ENCODE data around the gene ADAMTS2.

ADAMTS2 gene

DNA sequence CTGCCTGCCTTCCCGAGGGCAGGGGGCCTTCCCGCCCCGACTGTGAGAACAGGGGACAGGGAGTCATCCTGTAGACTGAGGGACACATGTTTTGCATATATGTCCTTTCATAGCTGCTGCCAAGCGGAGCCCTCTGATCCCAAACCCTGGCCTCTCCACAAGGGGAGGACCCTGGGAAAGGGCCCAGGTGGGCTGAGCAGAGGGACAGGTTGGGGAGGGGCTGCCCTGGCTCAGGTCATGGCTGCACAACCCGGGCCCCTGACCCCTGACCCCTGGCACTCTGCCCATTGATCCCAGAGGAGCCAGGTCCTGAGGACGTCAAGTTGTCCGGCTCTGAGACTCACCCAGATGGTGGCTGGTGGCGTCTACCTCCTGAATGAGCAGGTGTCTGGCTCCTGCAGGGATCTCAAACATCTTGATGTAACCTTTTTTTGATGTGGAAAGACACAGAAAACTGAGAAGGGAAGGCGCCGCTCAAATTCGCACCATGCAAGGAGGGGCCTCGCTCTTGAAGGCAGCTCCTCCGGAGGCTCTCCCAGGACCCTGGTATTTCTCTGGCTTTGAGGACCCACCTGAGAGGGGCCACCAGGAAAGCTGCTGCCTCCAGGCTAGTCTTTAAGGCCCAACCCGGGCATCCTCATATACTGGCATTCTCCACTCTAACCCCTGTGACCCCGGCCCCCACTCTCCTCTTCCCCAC lies 213.2 kb downstream of the ADAMTS2 start:
- ChIA-PET CTCF (no interaction called here), POLR2A (no interaction called here)

GRCh38 chr5:179131321-179131835 lies 213.9 kb downstream of the ADAMTS2 start:
- CTCF ChIA-PET, result interaction anchor here (0.9 kb wide), 1 partner anchor 362 kb away, joined by 3 read pairs; no protein-coding TSS in a partner anchor
- POLR2A ChIA-PET, result no interaction called here
- TF ChIP-seq, protein P1, sequence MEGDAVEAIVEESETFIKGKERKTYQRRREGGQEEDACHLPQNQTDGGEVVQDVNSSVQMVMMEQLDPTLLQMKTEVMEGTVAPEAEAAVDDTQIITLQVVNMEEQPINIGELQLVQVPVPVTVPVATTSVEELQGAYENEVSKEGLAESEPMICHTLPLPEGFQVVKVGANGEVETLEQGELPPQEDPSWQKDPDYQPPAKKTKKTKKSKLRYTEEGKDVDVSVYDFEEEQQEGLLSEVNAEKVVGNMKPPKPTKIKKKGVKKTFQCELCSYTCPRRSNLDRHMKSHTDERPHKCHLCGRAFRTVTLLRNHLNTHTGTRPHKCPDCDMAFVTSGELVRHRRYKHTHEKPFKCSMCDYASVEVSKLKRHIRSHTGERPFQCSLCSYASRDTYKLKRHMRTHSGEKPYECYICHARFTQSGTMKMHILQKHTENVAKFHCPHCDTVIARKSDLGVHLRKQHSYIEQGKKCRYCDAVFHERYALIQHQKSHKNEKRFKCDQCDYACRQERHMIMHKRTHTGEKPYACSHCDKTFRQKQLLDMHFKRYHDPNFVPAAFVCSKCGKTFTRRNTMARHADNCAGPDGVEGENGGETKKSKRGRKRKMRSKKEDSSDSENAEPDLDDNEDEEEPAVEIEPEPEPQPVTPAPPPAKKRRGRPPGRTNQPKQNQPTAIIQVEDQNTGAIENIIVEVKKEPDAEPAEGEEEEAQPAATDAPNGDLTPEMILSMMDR (IDR thresholded peaks at IDR 0.05; ENCODE audit: insufficient read depth, low read length, missing control alignments), result no peak

More for the DNA sequence above, 213.2 kb downstream of the ADAMTS2 start:
- DNase-seq (ENCODE audit: low read depth, low spot score), result no peak
- no peak overlapping the region for H3K4me3 ChIP-seq (ENCODE audit: low read depth, low read length)
- TF ChIP-seq, protein P1 (IDR thresholded peaks at IDR 0.05; ENCODE audit: insufficient read depth, low read length, missing control alignments), result no peak

DNA sequence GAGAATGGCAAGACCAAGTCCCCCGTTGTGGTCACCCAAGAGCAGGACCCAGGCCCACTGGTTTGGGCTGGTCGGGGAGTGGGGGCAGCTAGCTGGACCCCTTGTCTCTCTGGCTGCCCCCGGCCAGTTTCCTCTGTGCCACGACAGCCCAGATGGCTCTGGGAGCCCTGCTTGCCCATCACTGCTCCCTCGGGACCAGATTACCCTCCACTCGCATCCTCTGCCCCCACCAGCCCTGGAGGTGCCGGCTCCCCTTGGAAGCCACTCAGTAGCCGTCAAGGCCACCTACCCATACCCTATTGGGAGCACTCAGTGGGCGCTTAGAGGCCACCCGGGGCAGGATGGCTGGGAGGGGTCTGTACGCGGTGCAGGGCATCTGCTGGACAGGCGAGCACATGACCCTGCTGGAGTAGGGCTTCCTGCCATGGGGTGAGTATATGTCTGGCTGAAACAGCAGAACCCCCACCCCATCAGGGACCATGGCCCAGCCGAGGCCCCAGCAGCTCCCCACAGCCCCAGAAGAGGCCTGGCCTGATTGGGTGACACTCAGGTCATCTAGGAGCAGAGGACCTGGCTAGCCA lies 215.1 kb downstream of the ADAMTS2 start:
- no peak overlapping the region for H3K4me3 ChIP-seq (ENCODE audit: low read depth, low read length)
- TF ChIP-seq, protein P1 (IDR thresholded peaks at IDR 0.05; ENCODE audit: insufficient read depth, low read length, missing control alignments), result no peak
- POLR2A ChIA-PET, result no interaction called here
- CTCF ChIA-PET, result no interaction called here
- no peak for DNase-seq (ENCODE audit: low read depth, low spot score)

More at GRCh38 chr5:179131321-179131835, 213.9 kb downstream of the ADAMTS2 start:
- DNase-seq (ENCODE audit: low read depth, low spot score), result no peak
- no peak overlapping the region for H3K4me3 ChIP-seq (ENCODE audit: low read depth, low read length)

- no peak overlapping the region for H3K4me3 ChIP-seq (ENCODE audit: low read depth, low read length)
- TF ChIP-seq, protein P1 (IDR thresholded peaks at IDR 0.05; ENCODE audit: insufficient read depth, low read length, missing control alignments), result no peak
- POLR2A ChIA-PET, result no interaction called here
- CTCF ChIA-PET, result no interaction called here
- no peak for DNase-seq (ENCODE audit: low read depth, low spot score)
Measured at GRCh38 chr5:179129607-179130071, 215.6 kb downstream of the ADAMTS2 start.

GRCh38 chr5:179128976-179129375 lies 216.3 kb downstream of the ADAMTS2 start:
- no peak for DNase-seq (ENCODE audit: low read depth, low spot score)
- POLR2A ChIA-PET, result no interaction called here
- CTCF ChIA-PET, result interaction anchor here (0.7 kb wide), 1 partner anchor 428 kb away, joined by 3 read pairs; no protein-coding TSS in a partner anchor
- TF ChIP-seq, protein P1 (IDR thresholded peaks at IDR 0.05; ENCODE audit: insufficient read depth, low read length, missing control alignments), result no peak
- no peak overlapping the region for H3K4me3 ChIP-seq (ENCODE audit: low read depth, low read length)

- ChIA-PET CTCF (no interaction called here), POLR2A (no interaction called here)
- TF ChIP-seq, protein P1 (IDR thresholded peaks at IDR 0.05; ENCODE audit: insufficient read depth, low read length, missing control alignments), result no peak
- H3K4me3 ChIP-seq (ENCODE audit: low read depth, low read length), result no peak overlapping the region
- no peak for DNase-seq (ENCODE audit: low read depth, low spot score)
Measured at GRCh38 chr5:179128041-179128365, 217.3 kb downstream of the ADAMTS2 start.
